Measurements from ENCODE around the gene SPINT3.
A peak's percentile ranks its signal among the peaks of the same experiment; 100 is the strongest.

The SPINT3 gene, protein sequence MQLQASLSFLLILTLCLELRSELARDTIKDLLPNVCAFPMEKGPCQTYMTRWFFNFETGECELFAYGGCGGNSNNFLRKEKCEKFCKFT

DNA sequence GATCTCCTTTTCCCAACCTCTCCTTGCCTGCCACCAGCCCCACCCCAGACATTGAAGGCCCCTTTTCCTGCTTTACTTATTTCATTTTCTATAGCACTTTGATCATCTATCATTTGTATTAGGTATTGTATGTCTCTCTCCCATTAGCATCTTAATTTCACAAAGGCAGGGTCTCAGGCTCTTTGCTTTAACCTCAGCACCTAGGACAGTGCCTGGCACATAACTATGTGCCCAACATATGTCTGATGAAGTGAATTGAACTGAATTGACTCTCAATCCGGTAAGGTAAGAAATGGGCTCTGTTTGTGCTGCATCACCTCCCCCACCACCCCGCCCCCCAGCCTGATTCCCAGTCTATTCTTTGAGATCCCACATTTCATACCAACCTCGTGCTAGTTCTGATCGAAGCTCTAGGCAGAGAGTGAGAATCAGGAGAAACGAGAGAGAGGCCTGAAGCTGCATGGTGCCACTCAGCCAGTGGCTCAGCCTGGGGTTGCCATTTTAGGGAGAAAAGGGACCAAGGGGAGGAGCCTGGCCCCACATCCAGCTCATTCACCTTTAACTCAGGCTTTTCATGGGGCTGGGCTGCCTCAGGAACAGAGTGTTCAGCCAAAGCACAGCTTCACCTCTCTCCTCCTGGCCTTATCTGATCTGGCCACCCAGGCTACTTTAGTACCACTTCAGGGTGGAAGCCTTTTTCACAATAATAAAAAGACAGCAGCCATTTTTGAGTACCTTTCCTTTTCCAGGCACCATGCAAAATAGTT lies at the start of gene SPINT3:
SPINT3 (minus strand) TSS at position 476 of the 767 bp plus-strand sequence; CDS start at position 462, 14 bp downstream.
- DNase-seq (ENCODE audit: low spot score): no peak

DNA sequence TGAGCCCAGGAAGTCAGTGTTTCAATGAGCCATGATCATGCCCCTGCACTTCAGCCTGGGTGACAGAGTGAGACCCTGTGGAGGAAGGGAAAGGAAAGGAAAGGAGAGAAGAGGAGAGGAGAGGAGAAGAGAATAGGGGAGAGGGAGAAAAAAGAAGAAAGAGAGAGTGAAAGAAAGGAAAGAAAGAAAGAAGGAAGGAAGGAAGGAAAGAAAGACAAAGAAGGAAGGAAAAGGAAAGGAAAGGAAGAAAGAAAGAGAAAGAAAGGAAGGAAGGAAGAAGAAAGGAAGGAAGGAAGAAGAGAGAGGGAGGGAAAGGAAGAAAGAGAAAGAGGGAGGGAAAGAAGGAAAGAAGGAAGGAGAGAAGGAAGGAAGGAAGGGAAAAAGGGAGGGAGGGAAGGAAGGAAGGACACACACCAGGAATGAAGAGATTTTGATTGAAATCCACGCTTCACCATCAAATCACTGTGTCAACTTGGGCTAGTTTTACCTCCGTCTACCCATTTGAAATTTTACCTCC lies 49.4 kb upstream of the SPINT3 start:
- no peak for DNase-seq (ENCODE audit: low spot score)

DNA sequence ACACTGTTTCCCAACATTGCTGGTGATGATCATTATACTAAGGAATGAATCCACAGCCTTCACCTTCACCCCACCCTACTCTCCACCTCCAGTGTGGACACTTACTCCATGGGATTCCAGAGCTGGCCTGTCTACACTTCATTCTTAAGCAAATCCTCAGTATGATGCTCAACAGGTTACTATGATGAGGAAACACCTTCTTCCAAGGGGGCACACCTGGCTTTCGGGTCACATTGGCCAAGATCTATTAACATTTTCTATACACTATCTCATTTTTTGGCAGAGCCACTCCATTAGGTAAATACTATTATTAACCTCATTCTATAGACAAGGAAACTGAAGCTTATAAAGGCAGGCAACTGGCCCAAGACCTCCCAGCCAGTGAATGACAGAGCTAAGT lies 39.8 kb upstream of the SPINT3 start:
- DNase-seq (ENCODE audit: low spot score): no peak

DNA sequence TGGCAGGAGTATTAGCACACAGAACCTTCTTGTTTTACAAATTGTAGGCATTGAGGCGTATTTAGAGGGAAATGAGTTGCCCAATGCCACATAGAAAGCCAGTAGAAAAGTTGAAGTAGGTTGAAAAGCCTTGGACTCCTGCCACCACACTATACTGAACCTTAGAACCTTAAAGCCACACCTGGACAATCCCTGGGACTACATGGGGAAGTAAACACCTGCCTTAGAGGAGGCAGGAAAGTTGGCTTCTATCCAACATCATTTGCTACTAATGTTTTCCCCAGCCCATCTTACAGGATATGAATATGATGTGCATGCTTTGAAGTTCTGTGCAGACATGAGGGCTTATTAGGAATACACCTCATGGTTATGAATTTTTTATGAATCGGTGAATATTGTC lies 37.0 kb upstream of the SPINT3 start:
- no peak for DNase-seq (ENCODE audit: low spot score)

DNA sequence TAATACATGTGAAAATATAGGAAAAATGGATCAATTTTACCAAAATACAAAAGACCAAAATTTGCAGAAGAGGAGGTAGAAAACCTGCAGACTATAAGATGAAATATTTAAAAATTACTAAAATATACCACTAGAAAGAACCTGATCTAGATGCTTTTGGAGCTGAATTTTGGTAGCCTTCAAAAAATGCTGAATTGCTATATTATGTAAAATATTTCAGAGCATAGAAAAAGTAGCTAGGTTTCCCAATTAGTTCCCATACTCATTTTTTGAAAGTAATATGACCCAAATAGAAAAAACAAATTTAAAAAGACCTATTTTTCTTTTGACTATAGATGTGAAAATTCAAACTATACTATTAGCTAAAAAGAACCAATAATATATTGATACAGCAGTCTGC lies 35.3 kb upstream of the SPINT3 start:
- DNase-seq (ENCODE audit: low spot score): no peak

DNA sequence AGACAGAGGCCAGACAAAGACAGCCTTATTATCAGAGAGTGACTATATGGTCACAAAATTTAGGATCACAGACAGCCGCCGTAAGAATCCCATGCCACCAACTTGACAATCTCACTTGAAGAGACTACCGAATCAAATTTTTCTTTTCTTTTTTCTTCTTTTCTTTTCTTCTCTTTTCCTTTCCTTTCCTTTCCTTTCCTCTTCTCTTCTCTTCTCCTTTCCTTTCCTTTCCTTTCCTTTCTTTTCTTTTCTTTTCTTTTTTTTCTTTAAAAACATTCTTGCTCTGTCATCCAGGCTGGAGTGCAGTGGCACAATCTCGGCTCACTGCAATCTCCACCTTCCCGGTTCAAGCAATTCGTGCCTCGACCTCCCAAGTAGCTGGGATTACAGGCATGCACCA lies 33.0 kb upstream of the SPINT3 start:
- no peak for DNase-seq (ENCODE audit: low spot score)

DNA sequence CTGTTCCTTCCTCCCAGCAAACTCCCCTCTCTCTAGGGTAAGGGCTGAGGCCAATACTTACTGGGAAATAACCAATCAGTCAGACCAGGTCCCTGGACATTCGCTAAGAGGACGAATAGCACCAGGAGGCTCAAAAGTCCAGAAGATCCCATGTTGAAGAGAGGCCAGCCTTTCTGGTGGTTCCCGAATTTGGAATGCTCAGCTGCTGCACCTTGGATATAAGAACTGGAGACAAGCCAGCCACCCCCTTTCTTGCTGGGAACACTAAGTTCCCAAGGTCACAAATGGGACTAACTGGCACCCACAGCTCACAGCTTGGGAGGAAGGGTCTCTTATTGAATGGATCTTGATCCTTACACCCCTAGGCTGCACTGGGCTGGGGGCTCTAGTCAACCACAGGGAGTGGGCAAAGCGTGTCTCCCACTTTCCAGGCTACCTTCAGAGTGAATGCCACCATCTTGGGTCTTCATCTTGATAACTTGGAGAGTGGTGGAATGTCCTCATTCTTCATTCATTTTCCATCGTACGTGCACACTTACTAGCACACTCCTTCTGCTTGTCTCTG lies 31.9 kb upstream of the SPINT3 start, which contains the start of gene EPPIN:
EPPIN (minus strand) TSS at position 196 of the 565 bp plus-strand sequence; CDS start at position 152, 44 bp downstream.
- no peak for DNase-seq (ENCODE audit: low spot score)

DNA sequence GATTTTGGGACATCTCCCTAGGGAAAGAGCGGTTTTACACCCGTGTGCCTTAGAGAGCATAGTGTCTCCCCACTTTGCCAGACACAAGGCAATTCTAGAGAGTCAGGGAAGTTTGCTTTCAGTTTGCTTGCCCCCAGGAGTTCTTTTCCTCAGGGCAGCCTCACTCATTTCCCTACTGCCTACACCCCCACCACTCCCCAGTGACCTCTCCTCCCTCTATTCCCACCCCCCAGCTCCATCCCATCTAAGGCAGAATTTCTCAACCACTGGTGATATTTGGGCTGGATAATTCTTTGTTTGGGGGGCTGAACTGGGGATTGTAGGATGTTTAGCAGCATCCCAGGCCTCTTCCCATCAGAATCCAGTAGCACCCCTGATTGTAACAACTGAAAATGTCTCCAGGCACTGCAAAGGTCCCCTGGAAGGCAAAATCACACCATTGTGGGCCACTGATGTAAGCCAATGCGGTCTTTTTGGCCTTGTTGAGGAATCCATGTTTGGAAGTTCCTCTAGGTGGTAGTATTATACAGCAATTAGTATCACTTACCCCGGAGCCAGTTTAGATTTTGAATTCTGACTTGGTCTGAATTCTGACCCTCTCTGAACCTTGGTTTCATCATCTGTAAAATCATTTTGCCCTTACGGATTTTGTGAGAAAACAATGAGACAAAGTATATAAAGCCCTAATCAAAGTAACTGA lies 30.5 kb upstream of the SPINT3 start:
- DNase-seq (ENCODE audit: low spot score): peak; percentile 57

DNA sequence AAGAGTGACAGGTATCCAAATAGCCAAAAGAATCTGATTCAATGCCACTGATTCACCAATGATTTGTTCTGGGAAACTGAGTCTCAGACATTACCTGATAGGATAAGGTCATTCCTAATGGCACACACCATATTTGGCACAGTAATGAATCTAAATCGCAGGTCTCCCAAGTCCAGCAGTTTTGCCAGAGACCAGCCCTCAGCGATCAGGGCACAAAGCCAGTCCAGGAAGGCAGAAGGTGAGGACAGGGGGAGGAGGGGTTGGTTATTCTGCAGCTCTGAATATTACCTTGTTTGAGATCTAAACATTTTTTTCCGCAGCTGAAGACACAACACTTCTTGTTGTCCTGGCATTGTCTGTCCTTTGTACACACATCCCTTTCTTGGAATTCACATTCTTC lies 29.9 kb upstream of the SPINT3 start:
- DNase-seq (ENCODE audit: low spot score): no peak

DNA sequence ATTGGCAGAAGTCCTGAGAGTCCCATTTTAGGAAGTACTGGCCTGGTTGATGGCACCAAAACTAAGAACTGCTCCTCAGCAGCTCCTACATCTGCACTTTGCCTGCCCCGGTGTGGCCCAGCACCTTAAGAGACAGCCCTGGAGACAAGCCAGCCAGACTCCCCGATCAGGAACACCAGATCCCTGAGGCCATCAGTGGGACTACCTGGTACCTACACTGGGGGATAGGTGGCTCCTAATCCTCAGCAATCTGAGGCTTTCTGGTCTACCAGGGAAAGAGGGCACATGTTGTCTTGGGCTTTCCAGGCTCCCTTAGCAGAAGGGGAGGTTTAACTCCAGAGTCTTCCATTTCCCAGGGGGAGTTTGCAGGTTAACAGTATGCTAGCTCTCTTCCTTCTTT lies 24.0 kb upstream of the SPINT3 start, which contains the start of gene WFDC6:
WFDC6 (minus strand) TSS at position 101 of the 400 bp plus-strand sequence; CDS start at position 26, 75 bp downstream.
- no peak for DNase-seq (ENCODE audit: low spot score)

DNA sequence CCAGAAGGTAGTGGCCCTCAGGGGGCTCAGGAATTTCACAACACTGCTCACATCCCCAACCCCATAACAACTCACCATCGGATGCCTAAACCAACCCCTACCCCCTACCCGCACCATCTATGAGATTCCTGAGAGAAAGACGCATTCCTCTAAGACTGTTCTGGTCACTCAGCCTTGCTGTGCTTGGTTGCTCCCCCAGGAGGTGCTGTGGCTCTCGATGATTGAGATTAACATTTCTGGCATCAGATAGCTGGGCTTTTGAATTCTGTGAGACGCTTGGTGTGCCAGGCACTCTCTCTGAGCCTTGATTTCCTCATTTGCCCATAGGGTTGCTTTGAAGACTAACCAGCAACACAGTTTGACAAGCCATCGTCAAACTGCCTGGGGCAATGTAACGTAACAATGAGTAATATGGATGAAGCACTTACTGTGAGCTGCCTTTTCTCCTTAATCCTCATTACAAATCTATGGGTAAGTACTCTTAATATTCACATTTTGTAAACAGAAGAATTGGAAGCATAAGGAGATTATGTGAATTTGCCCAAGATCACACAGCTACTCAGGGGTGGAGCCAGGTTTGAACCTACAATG lies 22.9 kb upstream of the SPINT3 start:
- peak; percentile 52 for DNase-seq (ENCODE audit: low spot score)

DNA sequence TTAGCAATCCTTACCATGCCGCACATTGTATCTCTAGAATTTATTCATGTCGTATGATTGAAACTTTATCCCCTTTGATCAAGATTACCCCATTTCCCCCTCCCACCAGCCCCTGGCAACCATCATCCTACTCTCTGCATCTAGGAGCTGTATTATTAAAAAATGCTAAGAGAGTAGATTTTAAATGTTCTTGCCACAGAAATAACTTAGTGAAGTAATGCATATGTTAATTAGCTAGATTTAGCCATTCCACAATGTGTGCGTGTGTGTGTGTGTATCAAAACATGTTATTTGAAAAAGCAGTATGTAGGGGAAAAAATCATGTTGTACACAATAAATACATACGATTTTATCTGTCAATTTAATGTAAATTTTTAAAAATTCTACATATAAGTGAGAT lies 11.9 kb upstream of the SPINT3 start:
- DNase-seq (ENCODE audit: low spot score): no peak

DNA sequence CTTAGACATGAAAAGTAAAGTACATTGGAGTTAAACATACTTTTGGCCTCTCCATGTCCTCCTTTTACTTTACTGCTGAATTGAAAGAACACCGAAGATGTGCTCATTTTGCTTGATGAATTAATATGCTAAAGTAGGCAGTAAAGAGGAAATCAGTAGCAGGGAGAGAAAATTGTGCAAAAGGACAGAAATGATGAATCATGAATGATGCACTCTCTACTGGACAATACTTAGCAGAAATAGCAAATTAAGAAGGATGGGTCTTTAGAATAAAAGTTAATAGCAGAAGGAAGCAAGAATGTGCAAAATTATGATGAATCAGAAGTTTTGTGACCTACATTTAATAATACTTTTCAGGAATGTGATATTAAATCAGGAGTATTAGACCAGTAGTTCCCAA lies 8.4 kb upstream of the SPINT3 start:
- DNase-seq (ENCODE audit: low spot score): no peak

DNA sequence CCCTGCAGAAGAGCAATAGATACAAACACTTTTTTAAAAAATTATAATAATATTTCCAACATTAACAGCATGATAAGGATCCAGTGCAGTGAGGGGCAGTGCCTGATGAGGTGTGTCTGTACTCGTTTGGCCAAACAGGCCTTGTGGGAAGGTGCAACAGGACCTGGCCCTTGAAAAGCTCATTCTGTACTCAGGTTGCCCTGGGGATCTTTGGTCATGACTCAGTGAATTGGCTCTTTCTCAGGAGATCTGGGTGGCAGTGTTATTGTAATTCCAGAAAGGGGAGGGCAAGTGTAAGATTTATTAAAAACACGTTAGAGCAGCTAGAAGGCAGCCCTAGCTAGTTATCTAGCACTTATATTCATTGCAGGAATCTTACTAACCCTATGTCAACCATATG lies 2.9 kb upstream of the SPINT3 start:
- peak; percentile 31 for DNase-seq (ENCODE audit: low spot score)

DNA sequence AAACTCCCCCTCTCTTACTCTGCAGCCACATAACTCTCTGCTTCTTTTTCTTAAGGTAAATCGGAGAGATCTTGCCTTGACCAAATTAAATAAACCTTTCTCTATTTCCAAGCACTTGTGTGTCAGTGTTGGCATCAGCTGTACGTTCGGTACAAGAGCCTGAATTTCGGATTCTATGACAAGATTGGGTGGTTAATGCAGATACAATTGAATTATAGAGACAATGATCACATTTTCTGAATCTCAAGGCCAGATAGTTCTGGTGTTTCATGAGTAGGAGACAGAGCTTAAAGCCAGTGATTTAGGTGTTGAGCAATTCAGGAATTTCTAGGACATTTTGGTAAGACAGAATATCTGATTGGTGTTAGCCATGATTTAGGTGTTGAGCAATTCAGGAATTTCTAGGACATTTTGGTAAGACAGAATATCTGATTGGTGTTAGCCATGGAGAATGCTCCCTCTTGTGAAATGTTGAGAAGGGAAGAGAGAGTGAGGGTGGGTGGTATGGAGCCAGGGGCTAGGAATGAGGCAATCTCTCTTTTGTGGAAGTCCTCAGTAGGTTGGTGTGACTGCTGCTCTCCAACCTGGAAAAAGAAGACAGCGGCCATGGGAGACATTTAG lies 5.1 kb downstream of the SPINT3 start:
- DNase-seq (ENCODE audit: low spot score): no peak

DNA sequence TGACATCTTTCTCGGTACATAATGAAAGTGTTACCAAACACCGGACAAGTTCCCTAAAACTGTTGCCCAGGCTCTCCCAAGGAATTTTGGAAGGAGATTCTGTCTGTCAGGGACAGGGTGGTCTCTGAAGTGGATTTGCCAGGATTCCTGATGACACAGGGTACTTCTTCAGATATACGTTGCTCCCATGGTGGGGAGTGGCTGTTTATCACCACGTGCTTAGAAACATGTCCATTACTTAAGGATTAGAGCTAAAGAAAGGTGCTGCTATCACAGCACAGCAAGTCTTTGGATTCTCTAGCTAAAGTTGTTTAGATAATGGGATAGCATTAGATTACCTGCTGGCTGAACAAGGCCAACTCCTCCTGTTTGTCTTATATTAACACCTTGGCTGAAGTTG lies 6.3 kb downstream of the SPINT3 start:
- no peak for DNase-seq (ENCODE audit: low spot score)

DNA sequence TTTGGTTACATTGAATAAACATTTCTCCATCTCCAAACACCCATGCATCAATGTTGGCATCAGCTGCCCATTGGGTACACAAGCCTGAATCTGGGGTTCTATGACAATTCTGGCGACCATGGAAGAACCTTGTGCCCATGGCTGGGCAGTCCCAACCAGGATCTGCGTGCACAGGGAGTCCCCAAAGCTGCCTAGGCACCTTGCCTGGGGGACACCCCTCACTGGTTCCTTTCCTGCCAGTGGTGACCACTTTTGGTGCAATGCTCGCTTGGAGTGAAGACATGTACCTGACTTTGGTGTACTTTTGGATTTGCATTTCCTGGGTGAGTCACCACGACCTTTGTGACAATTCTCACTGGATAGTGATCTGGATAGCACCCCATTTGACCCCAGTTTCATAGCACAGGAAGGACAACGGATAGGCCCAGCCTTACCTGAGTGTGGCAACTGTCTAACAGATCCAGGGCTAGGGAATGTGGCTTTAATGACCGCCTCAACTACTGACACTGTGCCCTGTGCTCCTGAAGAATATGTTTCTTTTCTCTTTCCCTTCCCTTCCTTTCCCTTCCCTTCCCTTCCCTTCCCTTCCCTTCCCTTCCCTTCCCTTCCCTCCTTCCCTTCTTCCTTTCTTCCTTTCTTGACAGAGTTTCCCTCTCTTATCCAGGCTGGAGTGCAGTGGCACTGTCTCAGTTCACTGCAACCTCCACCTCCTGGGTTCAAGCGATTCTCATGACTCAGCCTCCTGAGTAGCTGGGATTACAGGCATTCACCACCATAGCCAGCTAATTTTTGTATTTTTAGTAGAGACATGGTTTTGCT lies 7.1 kb downstream of the SPINT3 start:
- no peak for DNase-seq (ENCODE audit: low spot score)

DNA sequence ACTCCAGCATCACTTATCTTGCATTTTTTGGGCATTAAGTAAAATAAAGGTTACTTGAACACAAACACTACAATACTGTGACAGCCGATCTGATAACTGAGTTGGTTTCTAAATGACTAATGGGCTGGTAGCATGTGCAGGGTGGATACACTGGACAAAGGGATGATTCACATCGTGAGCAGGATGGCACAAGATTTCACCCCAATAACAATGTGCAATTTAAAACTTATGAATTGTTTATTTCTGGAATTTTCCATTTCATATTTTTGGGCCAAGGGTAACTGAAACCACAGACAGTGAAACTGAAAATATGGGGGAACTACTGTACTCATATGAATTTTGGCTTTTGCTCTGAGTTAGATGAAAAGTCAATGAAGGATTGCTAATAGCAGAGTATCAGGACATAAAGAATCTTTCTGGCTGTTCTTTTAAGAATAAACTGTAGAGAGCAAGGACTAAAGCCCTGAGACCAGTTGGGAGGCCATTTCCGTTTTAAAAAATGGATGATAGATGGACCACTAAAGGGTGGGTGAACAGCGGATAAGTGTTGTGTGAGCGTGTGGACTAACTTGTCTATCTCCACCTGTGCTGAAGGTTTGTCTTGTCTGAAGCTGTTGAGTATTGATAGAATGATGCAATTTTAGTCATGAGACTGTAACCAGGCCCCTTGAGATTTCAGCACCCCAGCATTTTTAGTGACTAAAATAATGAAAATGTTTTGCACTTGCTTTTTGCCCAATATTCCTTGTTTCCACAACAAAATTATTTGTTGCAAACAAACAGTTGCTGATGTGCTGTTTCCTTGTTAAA lies 8.2 kb downstream of the SPINT3 start:
- DNase-seq (ENCODE audit: low spot score): no peak

DNA sequence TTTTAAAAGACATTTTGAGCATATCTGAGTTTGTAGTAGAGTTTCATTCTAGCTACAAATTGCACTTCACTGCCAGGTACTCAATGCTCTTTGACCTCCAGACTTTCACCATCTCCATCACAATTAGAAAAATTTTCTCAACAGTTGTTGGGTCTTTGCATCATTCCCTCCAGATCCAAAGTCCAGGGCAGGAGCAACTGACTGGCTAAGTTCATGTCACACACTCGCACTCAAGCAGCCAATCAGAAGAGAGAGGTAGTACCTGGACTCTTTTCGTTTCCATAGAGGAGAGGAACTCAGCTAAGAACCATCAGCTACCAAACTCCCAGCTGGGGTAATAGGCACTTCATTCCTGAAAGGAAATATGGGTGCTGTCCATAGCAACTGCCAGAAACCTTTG lies 9.0 kb downstream of the SPINT3 start:
- no peak for DNase-seq (ENCODE audit: low spot score)

DNA sequence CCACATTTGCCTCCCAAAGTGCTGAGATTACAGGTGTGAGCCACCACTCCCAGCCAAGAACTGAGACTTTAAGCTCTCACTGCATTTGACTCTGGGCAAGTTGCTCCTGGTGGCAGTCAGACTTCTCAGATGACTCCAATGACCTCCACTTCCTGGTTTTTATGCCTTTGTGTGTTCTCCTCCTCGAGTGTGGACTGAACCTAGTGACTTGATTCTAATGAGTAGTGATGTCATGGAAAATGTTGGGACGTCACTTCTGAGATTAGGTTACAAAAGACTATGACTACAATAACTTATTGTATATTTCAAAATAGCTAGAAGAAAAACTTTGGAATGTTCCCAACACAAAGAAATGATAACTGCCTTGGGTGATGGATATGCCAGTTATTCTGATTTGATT lies 12.0 kb downstream of the SPINT3 start:
- DNase-seq (ENCODE audit: low spot score): no peak

Data from iPS-NIHi11 (cell line).